Fibroblast of pulmonary artery (primary cell): ENCODE data around the gene COX6B1.

Experiments used
- DNase-seq: peaks from one replicate; pipeline ENCODE4 v3.0.0-alpha.2; 2010; ENCODE audit warnings: low read depth
- H3K4me3 ChIP-seq: replicated peaks from 2 replicates; pipeline ENCODE4 v1.5.1; 2011; ENCODE audit warnings: low read depth, mild to moderate bottlenecking, control low read depth, low read length, moderate library complexity
- TF ChIP-seq, protein P1 (sequence below): IDR thresholded peaks from 2 replicates; pipeline ENCODE4 v1.5.1; 2011; ENCODE audit warnings: mild to moderate bottlenecking, control low read depth, low read length, inconsistent platforms; ENCODE audit errors: missing control alignments

Gene COX6B1

DNA sequence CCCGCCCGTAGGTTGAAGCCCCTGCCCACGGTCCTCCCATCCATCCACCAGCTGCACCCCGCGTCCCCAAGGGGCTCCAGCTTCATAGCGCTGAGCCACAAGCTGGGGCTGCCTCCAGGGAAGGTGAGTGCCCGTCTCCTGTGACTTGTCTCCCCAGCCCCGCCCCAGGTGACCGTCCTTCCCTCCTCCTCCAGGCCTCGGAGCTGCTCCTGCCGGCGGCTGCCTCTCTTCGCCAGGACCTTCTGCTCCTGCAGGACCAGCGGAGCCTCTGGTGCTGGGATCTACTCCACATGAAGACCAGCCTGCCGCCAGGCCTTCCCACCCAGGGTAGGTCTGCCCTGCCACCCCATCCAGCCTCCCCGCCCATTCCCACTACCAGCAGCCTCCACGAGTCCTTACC, 28.1 kb upstream of the COX6B1 start:
- TF ChIP-seq, protein P1, sequence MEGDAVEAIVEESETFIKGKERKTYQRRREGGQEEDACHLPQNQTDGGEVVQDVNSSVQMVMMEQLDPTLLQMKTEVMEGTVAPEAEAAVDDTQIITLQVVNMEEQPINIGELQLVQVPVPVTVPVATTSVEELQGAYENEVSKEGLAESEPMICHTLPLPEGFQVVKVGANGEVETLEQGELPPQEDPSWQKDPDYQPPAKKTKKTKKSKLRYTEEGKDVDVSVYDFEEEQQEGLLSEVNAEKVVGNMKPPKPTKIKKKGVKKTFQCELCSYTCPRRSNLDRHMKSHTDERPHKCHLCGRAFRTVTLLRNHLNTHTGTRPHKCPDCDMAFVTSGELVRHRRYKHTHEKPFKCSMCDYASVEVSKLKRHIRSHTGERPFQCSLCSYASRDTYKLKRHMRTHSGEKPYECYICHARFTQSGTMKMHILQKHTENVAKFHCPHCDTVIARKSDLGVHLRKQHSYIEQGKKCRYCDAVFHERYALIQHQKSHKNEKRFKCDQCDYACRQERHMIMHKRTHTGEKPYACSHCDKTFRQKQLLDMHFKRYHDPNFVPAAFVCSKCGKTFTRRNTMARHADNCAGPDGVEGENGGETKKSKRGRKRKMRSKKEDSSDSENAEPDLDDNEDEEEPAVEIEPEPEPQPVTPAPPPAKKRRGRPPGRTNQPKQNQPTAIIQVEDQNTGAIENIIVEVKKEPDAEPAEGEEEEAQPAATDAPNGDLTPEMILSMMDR = no peak
- no peak overlapping the region for H3K4me3 ChIP-seq
- DNase-seq = no peak

DNA sequence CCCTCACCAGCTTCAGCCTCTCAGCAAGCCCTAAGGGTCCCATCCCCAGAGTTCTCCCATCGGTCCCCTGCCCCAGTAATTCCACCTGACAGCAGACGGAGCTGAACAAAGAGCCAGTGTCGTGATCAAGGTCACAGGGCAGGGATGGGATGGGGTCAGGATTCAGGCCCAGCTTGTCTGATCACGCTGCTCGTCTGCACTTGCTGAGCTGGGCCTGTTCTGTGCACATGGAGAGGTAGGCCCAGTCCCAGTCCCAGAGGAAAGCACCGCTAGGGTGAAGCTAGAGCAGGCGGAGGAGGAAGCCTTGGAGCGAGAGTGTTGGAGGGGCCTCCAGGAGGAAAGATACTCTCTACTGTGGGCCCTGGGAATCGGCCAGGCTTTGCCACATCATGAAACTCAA, 26.4 kb upstream of the COX6B1 start:
- TF ChIP-seq, protein P1 = no peak
- DNase-seq = no peak
- no peak overlapping the region for H3K4me3 ChIP-seq

DNA sequence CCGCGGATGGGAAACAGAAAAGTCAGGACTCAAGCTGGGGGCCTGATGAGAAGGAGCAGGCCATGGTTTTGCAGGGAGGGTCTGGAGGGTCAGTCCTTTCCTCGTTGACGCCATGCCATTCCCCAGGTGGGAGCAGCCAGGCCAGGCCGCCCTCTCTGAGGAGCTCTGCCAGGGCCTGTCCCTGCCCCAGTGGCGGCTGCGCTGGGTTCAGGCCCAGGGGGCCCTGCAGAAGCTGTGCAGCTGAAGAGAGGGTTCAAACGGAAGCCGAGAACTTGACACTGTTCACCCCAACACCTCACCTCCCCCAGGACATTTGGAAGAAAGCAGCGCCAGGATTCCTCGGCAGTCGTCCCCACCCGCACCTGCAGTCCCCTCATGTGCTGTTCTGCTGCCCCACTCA, 25.4 kb upstream of the COX6B1 start:
- no peak overlapping the region for H3K4me3 ChIP-seq
- TF ChIP-seq, protein P1 = no peak
- DNase-seq = no peak

DNA sequence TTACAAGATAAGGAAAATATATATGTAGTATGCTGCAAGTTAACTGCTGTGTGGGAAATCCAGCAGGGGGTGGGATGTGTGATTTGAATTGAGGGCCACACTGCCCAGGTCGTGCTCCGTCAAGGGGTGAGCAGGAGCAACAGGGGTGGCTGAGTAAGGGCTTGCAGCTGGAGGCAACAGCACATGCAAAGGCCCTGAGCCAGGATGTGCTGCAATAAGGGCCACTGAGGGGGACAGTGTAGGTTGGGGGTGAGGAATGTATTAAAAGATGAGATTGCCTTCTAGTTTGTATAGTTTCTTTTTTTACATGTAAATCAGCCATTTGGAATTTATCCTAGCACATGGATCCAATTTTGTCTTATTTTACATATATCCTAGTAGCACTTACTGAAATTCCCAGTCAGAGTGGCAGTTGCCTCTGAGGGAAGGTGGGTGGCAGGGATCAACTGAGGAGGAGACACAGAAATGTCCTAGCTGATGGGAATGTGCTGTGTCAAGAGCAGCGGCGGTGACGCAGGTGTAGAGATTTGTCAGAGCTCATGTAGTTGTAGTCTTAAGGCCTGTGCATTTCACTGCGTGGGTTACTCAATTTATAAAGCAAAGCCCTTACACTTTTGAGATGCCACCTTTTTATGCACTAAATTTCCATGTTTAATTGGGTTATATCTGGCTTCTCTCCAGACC, 24.7 kb upstream of the COX6B1 start:
- TF ChIP-seq, protein P1 = no peak
- DNase-seq = no peak
- H3K4me3 ChIP-seq = no peak overlapping the region

DNA sequence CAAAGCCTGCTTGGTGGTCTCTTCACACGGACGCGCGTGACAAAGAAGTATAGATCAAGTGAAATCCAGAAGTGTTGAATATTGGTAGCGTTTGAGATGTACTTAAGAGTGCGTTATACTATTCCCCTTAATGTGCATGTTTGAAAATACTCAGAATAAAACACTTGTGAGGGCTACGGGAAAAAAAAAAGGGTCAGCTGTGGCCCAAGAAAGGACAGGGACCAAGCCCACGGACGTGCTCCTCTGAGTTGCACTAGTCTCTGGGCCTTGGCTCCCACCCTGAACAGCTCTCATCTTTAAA, 19.9 kb upstream of the COX6B1 start:
- peak overlapping the region; percentile 97 for H3K4me3 ChIP-seq
- DNase-seq = no peak
- TF ChIP-seq, protein P1 = no peak

DNA sequence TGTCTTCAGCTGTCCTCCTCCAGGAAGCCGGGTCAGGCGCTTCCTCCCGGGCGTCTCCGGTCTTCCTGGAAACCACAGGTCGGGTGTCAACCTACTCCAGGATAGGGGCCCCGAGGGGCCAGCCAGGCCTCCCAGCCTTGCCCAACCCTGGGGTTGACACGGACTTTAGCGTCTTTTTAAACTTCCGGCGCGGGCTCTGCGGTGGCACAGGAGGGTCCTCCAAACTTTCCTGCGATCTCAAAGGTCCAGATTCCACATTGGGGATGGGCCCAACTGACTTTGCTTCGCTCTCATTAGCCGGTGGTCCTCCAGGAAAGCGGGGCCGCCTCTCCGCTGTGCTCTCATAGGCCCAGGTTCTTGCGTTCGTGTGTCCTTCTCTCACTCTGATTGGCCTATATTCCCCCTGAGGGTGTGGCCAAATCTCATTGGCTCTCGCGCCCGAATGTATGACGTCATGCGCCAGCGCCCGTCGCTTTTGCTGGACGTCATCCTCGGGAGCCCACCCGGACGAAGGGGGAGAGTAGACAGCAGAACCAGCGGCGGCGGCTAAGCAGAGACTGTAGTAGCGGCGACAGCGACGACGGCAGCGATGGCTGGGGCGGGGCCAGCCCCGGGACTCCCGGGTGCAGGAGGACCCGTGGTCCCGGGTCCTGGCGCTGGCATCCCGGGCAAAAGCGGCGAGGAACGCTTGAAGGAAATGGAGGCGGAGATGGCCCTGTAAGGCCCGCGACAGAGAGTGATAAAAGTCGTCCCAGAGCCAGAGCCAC, 19.4 kb upstream of the COX6B1 start, which contains the start of gene RBM42:
RBM42 (plus strand) TSS at position 472 of the 767 bp plus-strand sequence; CDS start at position 590, 118 bp downstream.
- DNase-seq = peak; percentile 99
- peak within 1 kb of the TSS; percentile 97 for H3K4me3 ChIP-seq
- TF ChIP-seq, protein P1 = no peak

DNA sequence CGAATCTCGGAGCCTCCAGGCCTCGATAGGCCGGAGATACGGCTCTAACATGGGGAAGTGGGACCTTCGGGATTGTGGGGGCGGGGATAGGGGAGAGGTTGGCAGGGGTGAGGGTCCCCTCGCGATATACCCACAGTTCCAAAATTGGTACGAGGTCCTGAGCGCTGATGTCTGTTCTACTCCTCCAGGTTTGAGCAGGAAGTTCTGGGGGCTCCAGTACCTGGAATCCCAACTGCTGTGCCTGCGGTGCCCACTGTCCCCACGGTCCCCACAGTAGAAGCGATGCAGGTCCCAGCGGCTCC, 18.8 kb upstream of the COX6B1 start:
- DNase-seq = no peak
- peak overlapping the region; percentile 97 for H3K4me3 ChIP-seq
- TF ChIP-seq, protein P1 = no peak
